Measurements from ENCODE around the gene RUNX2.
A peak's percentile ranks its signal among the peaks of the same experiment; 100 is the strongest.

RUNX2 gene

GRCh38 chr6:45697605-45698004 lies 369.5 kb downstream of the RUNX2 start:
- Histone ChIP-seq H3K4me1 (ENCODE audit: insufficient read depth, poor library complexity, severe bottlenecking) (peaks cover 21% of the 10 kb centered on the region), H3K9me3 (ENCODE audit: severe bottlenecking) (no peaks in the 10 kb centered on the region), H3K36me3 (ENCODE audit: low read depth) (no peaks in the 10 kb centered on the region), H3K4me3 (ENCODE audit: severe bottlenecking) (no peak overlapping the region), H3K27ac (ENCODE audit: poor library complexity, severe bottlenecking) (peak overlapping the region; percentile 54), H3K27me3 (ENCODE audit: insufficient read depth, poor library complexity, severe bottlenecking) (no peaks in the 10 kb centered on the region)
- DNase-seq (ENCODE audit: low spot score) (peak; percentile 82), ATAC-seq (ENCODE audit: low read depth) (peak; percentile 90)
- no peak for TF ChIP-seq CTCF (IDR thresholded peaks at IDR 0.05; ENCODE audit: poor library complexity, severe bottlenecking)

GRCh38 chr6:45698046-45698445 lies 369.9 kb downstream of the RUNX2 start:
- no peaks in the 10 kb centered on the region for H3K27me3 ChIP-seq (ENCODE audit: insufficient read depth, poor library complexity, severe bottlenecking)
- peaks cover 25% of the 10 kb centered on the region for H3K4me1 ChIP-seq (ENCODE audit: insufficient read depth, poor library complexity, severe bottlenecking)
- no peaks in the 10 kb centered on the region for H3K36me3 ChIP-seq (ENCODE audit: low read depth)
- DNase-seq (ENCODE audit: low spot score) = no peak
- ATAC-seq (ENCODE audit: low read depth) = no peak; the same call in 2 of the 3 replicates
- no peaks in the 10 kb centered on the region for H3K9me3 ChIP-seq (ENCODE audit: severe bottlenecking)
- H3K4me3 ChIP-seq (ENCODE audit: severe bottlenecking) = no peak overlapping the region
- TF ChIP-seq CTCF (IDR thresholded peaks at IDR 0.05; ENCODE audit: poor library complexity, severe bottlenecking) = no peak
- peak overlapping the region; percentile 54 for H3K27ac ChIP-seq (ENCODE audit: poor library complexity, severe bottlenecking)

- Histone ChIP-seq H3K36me3 (ENCODE audit: low read depth) (no peaks in the 10 kb centered on the region), H3K9me3 (ENCODE audit: severe bottlenecking) (no peaks in the 10 kb centered on the region), H3K4me1 (ENCODE audit: insufficient read depth, poor library complexity, severe bottlenecking) (peaks cover 30% of the 10 kb centered on the region), H3K27ac (ENCODE audit: poor library complexity, severe bottlenecking) (no peak overlapping the region), H3K4me3 (ENCODE audit: severe bottlenecking) (no peak overlapping the region), H3K27me3 (ENCODE audit: insufficient read depth, poor library complexity, severe bottlenecking) (no peaks in the 10 kb centered on the region)
- ATAC-seq (ENCODE audit: low read depth) (no peak), DNase-seq (ENCODE audit: low spot score) (no peak)
- no peak for TF ChIP-seq CTCF (IDR thresholded peaks at IDR 0.05; ENCODE audit: poor library complexity, severe bottlenecking)
Observed at GRCh38 chr6:45699663-45700062, 371.5 kb downstream of the RUNX2 start.

- Histone ChIP-seq H3K27me3 (ENCODE audit: insufficient read depth, poor library complexity, severe bottlenecking) (no peaks in the 10 kb centered on the region), H3K4me3 (ENCODE audit: severe bottlenecking) (no peak overlapping the region), H3K9me3 (ENCODE audit: severe bottlenecking) (no peaks in the 10 kb centered on the region), H3K27ac (ENCODE audit: poor library complexity, severe bottlenecking) (peak overlapping the region; percentile 39), H3K36me3 (ENCODE audit: low read depth) (no peaks in the 10 kb centered on the region), H3K4me1 (ENCODE audit: insufficient read depth, poor library complexity, severe bottlenecking) (peaks cover 15% of the 10 kb centered on the region)
- no peak for TF ChIP-seq CTCF (IDR thresholded peaks at IDR 0.05; ENCODE audit: poor library complexity, severe bottlenecking)
- peak; percentile 91 for ATAC-seq (ENCODE audit: low read depth)
- DNase-seq (ENCODE audit: low spot score) = no peak
Observed at GRCh38 chr6:45702849-45703739, 375.0 kb downstream of the RUNX2 start.

Measured in RWPE2 (cell line).